NCI-H526 (cell line): Measurements from ENCODE around the gene NCCRP1.

Experiments used
- DNase-seq, 2 experiments: peaks; one replicate each; lab custom pipeline; 2025; lab: John Stamatoyannopoulos, UW

The NCCRP1 gene

DNA sequence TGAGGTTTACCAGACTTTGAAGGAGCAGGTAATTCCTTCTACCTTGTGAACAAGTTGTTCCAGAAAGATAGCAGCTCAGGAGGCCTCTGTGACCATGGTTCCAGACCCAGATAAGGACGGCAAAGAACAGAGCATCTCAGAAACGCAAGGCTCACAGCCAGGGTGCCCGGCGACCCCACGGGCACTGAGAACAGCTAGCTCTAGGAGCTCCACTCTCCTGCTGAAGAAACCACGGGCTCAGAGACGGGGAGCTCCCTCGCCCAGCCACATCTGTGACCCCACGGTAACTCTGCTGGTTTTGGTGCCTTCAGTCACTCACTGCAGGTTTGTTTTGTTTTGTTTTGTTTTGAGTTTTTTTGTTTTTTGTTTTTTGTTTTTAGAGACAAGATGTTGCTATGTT, 16.0 kb upstream of the NCCRP1 start:
- no peak for DNase-seq

DNA sequence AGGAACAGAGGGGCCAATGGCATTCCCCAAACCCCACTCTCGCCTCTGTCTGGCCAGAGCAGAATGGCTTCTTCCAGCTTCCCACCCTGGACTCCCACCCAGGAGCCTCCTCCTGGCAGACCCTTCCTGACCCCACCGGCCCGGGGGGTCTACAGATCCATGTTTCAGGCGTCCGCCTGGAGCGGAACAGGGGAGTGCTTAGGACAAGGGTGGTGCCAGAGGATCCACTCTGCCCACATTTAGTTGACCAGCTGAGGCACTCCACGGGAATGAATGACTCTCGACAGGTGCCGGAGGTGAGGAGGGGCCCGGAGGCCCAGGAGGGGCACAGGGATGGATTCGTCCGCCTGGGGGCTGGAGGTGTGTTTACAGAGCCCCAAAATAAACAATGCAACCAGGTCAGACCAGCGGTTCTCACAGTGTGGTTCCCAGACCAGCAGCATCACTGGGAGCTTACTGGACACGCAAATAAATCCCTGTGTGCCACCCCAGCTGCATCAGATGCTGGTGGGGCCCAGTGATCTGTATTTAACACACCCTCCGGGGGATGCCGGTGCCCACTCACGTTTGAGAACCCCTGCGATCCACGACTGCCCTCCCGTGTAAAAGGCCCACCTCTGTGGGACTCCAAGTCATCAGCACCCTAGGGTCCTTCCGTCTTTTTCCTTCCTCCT, 15.1 kb upstream of the NCCRP1 start:
- no peak for DNase-seq

DNA sequence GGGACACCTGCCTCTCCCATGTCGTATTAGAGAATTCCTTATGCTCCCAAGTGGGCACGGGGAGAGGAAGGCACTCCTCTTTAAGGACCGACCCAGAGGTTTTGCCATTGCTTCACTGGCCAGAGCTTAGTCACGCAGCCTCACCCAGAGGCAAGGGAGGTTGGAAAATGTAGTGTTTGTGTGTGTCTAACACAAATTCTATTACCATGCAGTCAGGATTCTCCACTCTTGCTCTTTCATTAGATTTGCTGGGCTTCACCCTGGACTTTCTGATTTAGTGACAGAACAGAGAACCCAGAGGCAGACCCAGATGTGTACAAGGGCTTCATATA, 14.6 kb upstream of the NCCRP1 start:
- no peak for DNase-seq

DNA sequence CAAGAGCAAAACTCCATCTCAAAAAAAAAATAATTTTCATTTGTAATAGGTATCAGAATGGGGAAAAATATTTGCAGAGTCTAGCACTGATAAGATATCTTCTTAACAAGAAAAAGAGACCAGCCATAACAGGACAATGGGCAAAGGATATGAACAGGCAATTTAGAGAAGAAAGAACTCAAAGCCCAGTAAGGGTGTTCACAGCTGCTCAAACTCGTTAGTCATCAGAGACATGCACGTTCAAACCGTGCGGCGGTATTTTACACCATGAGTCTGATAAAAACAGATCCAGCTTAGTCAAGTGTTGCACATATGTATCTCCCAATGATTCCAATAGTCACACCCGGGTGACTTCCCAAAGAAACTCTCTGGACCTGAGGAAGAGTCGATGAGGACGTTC, 13.7 kb upstream of the NCCRP1 start:
- no peak for DNase-seq

DNA sequence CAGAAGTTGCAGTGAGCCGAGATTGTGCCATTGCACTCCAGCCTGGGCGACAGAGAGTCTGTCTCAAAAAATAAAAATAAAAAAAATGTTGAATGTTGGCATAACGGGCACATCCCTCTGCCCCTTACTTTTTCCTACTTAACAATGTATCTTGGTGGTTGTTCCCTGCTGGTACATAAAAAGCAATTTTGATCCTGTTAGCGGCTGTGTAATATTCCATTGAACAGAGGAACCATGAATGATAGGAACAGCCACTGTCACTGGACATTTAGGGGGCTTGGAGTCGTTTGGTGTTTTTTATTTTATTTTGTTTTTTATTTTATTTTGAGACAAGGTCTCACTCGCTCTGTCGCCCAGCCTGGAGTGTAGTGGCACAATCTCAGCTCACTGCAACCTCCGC, 10.4 kb upstream of the NCCRP1 start:
- DNase-seq = no peak

DNA sequence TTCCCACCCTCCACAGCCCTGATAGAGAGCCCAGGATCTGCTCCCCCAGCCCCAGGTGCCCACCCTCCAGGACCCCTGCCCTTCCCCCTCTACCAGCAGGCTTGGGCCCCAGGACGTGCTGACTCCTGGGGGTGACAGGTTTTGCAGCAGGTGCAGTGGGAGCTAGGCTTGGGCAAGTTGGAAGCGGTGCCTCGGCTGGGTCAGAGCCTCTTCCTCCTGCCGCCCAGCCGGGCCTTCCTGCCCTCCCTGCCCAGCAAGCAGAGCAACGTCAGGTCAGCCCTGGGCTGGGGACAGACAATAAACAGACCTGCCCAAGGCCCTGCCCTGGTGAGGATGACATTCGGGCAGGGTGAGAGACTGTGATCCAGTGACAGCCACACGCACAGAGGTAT, 9.2 kb upstream of the NCCRP1 start:
- DNase-seq = no peak

DNA sequence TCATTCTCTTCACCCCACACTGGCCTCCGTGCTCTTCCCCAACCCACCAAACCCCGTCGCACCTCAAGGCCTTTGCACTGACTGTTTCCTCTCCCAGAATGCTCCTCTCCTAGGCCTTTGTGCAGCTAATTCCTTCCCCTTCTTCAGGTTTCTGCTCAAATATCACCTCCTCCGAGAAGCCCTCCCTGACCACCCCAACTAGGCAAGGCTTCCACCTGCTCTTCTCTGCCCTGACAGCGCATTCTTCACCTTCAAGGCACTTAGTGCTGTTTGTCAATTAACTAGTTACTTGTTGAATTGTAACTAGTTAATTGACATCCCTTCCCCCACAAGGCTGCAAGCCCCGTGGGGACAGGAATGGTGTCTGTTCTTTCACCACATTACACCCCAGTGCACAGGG, 7.8 kb upstream of the NCCRP1 start:
- DNase-seq = no peak

DNA sequence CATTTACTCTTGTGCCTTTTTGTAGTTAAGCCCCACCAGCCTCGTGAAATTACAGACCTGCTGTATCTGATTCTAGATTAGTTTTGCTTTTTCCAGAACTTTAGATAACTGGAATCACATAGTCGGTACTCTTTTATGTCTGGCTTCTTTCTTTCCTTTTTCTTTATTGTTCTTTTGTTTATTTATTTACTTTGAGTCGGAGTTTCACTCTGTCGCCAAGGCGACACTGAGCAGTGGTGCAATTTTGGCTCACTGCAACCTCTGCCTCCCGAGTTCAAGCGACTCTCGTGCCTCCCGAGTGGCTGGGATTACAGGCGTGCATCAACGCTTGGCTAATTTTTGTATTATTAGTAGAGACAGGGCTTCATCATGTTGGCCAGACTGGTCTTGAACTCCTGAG, 6.0 kb upstream of the NCCRP1 start:
- DNase-seq = no peak

DNA sequence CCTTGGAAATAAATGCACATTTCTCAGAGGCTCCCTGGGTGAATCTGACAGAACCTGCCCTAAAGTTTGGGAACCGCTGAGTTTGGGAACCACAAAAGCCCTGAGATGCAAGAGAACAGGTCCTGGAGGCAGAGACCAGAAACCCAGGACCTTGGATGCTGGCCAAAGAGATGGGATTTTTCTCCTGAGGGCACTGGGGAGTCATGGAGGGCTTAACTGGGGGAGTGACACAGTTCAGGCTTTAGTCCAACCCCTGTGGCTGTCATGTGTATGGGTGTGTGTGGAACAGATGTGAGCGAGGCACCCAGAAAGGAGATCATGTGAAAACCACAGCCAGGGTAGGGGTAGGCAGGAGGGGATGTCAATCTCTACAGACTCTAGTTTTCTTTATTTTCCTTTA, 3.9 kb upstream of the NCCRP1 start:
- DNase-seq = no peak

DNA sequence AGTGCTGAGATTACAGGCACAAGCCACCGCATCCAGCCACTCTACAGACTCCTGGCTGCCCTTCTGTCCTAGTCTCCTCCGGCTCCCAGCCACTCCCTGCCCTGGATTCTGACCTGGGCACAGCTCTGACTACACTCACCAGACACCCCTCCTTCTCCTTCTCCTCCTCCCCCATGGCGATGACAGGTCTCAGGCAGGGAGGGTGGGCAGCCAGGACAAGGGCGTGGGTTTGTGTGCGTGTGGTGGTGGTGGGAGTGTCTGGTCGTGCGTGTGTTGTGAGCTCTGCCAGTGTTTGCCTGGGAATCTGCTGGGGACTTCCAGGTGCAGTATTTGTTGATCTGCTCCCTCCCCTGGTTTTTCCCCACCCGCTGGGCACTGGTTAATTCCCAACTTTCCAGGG, 3.0 kb upstream of the NCCRP1 start:
- no peak for DNase-seq

DNA sequence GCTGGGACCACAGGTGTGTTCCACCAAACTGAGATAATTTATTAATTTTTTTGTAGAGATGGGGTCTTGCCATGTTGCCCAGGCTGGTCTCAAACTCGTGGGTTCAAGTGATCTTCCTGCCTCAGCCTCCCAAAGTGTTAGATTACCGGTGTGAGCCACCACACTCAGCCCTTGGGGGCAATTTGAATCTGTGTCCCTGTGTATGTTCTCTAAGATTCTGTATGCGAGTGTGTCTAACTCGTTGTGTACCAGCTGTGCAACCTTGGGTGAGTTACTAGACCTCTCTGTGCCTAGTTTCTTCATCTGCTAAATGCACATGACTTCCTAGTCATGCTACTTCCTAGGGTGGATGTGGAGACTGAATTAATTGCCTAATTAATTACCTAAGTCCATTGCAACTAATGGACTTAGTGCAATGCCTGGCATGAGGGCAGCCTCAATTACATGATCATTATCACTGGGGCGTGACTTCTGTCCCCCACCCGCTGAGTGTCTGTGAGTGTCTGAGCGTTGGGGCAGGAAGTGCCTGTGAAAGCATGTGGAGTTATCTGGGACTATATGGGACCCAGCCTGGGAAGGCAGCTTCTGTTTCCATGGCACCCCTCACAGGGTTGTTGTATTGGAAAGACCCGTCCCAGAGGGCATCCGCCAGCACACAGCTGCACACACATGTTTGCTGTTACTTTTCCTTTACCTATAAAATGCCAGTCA, 1.8 kb upstream of the NCCRP1 start:
- peak; percentile 18 to 37 for DNase-seq

DNA sequence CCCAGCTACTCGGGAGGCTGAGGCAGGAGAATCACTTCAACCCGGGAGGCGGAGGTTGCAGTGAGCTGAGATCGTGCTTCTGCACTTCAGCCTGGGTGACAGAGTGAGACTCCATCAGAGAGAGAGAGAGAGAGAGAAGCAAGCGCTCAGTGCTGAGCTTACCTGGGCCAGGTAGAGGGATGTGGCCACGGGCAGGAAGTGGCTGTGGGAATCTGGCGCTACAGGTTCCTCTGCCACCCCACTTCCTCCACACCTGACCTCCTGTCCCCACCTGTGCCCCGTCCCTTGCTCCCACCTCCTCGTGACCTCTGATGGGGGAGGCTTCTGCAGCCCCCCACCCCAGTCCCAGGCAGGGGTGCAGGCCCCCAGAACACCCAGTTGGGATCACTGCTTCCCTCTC, 1.0 kb upstream of the NCCRP1 start:
- peak in 1 of 2 experiments; percentile 23 for DNase-seq

DNA sequence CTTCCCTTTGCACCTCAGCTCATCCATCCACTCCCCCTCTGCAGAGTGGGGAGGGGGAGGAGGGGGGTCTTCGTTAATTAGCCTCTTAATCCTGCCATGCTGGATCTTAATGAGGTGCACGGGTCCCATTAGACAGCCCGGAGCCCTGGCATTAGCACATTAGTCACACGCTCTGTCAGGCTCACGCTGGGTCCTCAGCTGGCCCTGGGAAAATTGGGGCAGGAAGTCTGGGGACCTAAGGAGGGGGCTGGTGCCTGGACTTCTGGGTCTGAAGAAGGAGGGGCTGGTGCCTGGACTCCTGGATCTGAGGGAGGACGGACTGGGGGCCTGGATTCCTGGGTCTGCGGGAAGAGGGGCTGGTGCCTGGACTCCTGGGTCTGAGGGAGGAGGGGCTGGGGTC, 444 bp upstream of the NCCRP1 start:
- DNase-seq = no peak

DNA sequence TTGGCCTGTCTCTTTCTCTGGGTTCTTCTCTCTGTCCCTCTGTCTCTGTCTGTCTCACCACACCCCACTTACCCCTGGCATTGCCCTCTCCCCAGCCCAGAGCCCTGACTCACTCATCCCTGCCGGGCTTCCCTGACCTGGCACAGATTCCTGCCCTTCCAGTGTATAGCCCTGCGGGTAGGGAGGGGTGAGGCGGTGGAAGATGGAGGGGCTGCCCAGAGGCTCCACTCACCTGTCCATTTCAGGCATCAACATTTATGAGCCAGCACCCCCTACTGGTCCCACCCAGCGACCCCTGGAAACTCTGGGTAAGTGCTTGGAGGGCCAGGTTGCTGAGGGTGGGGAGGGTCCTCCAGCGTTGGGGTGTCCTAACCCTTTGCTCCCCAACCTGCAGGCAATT, 1.0 kb downstream of the NCCRP1 start:
- DNase-seq = no peak

DNA sequence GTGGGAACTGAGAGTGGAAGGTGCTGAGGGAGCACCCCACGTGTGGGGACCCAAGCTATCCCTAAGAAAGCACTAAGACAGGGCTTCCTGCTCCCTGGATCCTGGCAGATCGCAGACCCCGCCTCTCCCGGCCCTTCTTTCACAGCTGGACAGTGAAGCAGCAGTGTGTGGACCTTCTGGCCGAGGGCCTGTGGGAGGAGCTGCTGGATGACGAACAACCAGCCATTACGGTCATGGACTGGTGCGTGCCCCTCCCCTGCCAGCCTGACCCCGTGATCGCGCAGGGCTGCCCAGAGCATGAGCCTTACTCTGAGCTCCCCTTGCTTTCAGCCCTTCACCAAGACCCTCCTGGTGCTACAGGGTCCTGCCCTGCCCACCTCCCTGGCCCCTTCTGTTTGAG, 2.3 kb downstream of the NCCRP1 start:
- no peak for DNase-seq

DNA sequence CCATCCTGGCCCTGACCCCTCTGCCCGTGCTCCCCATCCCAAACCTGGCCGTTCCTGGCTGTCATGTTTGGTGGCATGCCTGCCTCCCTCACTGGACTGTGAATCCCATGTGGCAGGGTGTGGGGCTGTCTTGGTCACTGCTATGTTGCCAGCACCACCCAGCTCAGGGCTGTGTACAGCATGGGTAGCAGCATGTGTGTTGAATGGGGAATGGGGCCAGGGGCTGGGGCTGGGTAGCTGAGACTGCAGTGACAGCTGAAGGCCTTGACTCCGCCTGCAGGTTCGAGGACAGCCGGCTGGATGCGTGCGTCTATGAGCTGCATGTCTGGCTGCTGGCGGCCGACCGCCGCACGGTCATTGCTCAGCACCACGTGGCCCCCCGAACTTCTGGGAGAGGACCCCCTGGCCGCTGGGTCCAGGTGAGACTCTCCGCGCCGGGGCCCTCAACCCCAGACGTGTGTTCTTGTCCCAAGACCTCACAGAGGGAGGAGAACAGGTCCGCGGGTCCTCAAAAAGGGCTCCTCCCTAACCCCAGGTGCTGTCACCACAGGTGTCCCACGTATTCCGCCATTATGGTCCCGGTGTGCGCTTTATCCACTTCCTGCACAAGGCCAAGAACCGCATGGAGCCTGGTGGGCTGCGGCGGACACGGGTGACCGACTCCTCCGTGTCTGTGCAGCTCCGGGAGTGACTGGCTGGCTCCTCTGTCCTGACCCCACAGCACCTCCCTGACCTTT, 3.5 kb downstream of the NCCRP1 start:
- no peak for DNase-seq

DNA sequence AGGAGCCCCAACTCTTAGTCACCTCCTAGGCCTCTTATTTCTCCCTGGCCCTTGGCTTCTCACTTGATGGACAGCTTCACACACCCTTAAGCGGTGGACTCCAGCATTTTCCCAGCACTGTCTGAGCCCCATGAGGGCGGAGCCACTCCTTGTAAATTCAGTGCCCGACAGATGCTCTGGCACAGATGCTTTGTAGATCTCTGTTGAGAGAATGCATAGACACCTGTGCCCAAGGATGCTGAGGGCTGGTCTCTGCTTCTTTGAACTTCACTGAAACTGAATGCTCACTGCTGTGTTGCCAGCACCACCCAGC, 4.0 kb downstream of the NCCRP1 start:
- no peak for DNase-seq

DNA sequence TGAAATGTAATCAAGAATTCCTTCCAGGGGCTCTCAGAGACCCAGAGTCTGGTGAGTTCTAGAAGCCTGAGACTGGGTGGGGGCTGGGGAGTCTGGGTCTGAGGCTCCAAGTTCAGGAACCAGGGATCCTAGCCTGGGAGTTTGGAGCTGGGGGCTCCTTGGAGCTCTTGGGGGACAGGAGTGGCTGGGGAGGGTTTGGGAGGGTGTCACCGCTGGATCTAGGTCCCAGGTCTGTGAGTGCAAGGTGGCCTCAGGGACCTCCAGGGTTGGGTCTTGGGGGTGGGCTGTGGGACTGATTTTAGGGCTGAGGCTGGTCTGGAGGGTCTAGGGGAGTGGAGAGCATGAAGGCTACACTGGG, 6.2 kb downstream of the NCCRP1 start:
- no peak for DNase-seq

DNA sequence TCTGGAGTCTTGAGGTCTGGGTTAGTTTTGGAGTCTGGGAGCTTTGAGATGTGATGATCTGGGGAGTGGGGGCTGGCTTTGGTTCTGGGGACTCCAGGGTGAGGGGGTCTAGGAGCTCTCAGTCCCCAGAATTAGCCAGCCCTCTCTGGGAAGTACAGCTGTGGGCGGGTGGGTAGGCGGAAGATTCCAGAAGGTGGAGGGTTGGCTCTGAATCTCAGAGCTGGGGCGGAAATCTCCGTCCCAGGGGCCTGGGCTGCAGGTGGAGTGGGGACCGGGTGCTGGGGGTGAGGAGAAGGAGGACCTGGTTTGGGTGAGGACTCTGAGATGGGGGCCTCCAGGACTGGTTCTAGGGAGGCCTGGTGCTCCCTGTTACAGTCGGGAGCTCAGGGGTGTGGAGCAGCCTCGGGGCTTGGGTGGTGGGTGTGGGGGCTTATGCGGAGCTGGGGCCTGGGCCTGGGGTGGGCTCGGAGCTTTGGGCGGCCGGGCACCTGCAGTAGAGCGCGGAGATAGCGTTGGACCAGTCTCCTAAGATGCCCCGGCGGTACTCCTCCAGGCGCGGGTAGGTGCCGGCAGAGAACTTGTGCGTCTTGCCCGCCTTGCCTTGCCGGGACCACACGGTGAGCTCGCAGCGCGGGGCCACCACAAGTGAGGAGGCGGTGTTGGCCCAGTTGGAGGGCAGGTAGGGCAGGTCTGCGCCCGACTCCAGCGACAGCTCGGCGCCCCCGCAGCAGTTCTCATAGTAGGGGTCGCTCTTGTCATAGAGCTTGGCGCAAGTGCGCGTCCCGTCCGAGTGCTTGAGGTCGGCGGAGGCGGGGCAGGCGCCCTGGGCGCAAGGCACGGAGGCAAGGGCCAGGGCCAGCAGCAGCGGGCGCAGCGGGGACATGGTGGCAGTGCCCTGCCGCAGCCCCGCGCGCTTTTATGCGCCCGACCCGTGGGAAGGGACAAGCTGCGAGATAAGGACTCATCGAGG, 6.9 kb downstream of the NCCRP1 start, which contains the start of gene SYCN:
Gene SYCN, minus strand, starts transcription at position 892 of the 970 bp plus-strand sequence. Its CDS starts 9 bp downstream, at position 883.
- no peak for DNase-seq

DNA sequence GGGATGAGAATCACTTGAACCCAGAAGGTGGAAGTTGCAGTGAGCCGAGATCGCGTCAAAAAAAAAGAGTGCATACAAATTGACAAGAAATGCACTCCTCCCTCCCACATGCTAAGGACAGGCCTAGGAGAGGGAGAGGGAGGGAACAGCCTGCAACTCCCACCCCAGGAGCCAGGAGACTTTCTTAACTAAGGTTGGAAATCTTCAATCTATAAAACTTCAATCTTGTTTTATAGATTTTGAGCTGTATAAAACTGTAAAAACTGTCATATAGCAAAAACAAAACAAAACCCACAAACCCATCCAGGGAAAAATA, 8.6 kb downstream of the NCCRP1 start:
- DNase-seq = no peak

DNA sequence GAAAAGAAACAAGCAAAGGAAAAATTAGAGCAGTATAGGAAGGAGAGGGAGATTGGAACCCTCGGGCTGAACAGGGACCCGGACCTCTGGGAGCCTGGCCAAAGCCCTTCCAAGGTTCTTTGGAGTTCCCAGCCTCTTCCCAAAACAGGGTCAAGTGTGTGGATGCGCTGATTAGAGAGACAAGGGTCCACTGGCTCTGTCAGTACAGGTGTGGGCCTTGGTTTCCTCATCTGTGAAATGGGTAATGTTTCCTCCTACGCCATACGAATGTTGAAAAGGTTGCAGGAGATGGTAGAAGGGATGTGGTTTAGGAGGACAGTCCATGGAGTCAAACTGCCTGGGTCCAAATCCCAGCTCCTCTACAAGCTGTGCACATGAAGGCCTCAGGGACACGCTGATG, 9.4 kb downstream of the NCCRP1 start:
- DNase-seq = no peak

DNA sequence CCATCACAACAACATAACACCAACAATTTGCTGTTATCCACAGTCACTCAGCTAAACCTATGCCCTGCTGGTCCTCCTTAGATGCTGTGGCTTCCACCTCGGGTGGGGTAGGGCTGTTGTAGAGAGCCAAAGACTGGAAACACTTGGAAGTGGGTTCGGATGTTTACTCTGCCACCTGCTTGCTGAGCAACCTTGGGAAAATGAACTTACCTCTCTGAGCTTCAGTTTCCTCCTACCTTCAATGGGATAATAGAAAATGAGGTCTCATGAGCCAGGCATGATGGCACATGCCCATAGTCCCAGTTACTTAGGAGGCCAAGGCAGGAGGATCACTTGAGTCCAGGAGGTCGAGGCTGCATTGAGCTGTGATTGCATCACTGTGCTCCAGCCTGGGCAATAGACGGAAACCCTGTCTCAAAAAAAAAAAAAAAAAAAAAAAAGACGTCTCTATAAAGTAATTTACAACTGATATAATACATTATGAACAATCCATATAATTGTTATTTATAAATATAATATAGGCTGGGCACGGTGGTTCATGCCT, 10.6 kb downstream of the NCCRP1 start:
- DNase-seq = no peak
